Measurements from ENCODE around the gene CCIN.
A peak's percentile ranks its signal among the peaks of the same experiment; 100 is the strongest.
"Not testable (repeated sequence)": the region's sequence is repeated elsewhere in the genome, so short reads cannot be mapped to it uniquely, and the experiment has no call there.

The CCIN gene

GRCh38 chr9:36158917-36159316, 10.3 kb upstream of the CCIN start:
- no peak for DNase-seq (ENCODE audit: low spot score)

GRCh38 chr9:36159509-36159908, 9.7 kb upstream of the CCIN start:
- not testable (repeated sequence) for DNase-seq (ENCODE audit: low spot score)

GRCh38 chr9:36160126-36160525, 9.1 kb upstream of the CCIN start:
- DNase-seq (ENCODE audit: low spot score) = not testable (repeated sequence)

- DNase-seq (ENCODE audit: low spot score) = no peak
These were observed 8.0 kb upstream of the CCIN start for GRCh38 chr9:36161187-36161586.

- DNase-seq (ENCODE audit: low spot score) = no peak
These were observed 6.9 kb upstream of the CCIN start for GRCh38 chr9:36162211-36162738.

- DNase-seq (ENCODE audit: low spot score) = no peak
These were observed 6.0 kb upstream of the CCIN start for GRCh38 chr9:36163049-36163785.

- DNase-seq (ENCODE audit: low spot score) = no peak
These were observed 5.4 kb upstream of the CCIN start for GRCh38 chr9:36163786-36164170.

- DNase-seq (ENCODE audit: low spot score) = no peak
These were observed 4.8 kb upstream of the CCIN start for GRCh38 chr9:36164372-36164771.

GRCh38 chr9:36164989-36165388, 4.2 kb upstream of the CCIN start:
- no peak for DNase-seq (ENCODE audit: low spot score)

- no peak for DNase-seq (ENCODE audit: low spot score)
These were observed 3.4 kb upstream of the CCIN start for GRCh38 chr9:36165826-36166167.

GRCh38 chr9:36166168-36166927, 2.8 kb upstream of the CCIN start:
- DNase-seq (ENCODE audit: low spot score) = peak; percentile 56

GRCh38 chr9:36169708-36170107, 520 bp downstream of the CCIN start:
- DNase-seq (ENCODE audit: low spot score) = no peak

GRCh38 chr9:36170531-36170930, 1.3 kb downstream of the CCIN start:
- no peak for DNase-seq (ENCODE audit: low spot score)

GRCh38 chr9:36173861-36174260, 4.7 kb downstream of the CCIN start:
- no peak for DNase-seq (ENCODE audit: low spot score)

GRCh38 chr9:36174271-36174670, 5.1 kb downstream of the CCIN start:
- no peak for DNase-seq (ENCODE audit: low spot score)

GRCh38 chr9:36174731-36175130, 5.5 kb downstream of the CCIN start:
- DNase-seq (ENCODE audit: low spot score) = no peak

- not testable (repeated sequence) for DNase-seq (ENCODE audit: low spot score)
These were observed 6.0 kb downstream of the CCIN start for GRCh38 chr9:36175209-36175608.

- not testable (repeated sequence) for DNase-seq (ENCODE audit: low spot score)
These were observed 7.3 kb downstream of the CCIN start for GRCh38 chr9:36176496-36176895.

GRCh38 chr9:36177571-36177970, 8.4 kb downstream of the CCIN start:
- no peak for DNase-seq (ENCODE audit: low spot score)

GRCh38 chr9:36180243-36180642, 11.1 kb downstream of the CCIN start:
- not testable (repeated sequence) for DNase-seq (ENCODE audit: low spot score)

- no peak for DNase-seq (ENCODE audit: low spot score)
These were observed 18.2 kb downstream of the CCIN start for GRCh38 chr9:36187414-36187813.

GRCh38 chr9:36188212-36188611, 19.0 kb downstream of the CCIN start:
- DNase-seq (ENCODE audit: low spot score) = no peak

GRCh38 chr9:36189976-36190375, 20.8 kb downstream of the CCIN start:
- DNase-seq (ENCODE audit: low spot score) = no peak

All from pons (tissue), 1 donor.